ENCODE measurements around the gene ABCB11.

DNA sequence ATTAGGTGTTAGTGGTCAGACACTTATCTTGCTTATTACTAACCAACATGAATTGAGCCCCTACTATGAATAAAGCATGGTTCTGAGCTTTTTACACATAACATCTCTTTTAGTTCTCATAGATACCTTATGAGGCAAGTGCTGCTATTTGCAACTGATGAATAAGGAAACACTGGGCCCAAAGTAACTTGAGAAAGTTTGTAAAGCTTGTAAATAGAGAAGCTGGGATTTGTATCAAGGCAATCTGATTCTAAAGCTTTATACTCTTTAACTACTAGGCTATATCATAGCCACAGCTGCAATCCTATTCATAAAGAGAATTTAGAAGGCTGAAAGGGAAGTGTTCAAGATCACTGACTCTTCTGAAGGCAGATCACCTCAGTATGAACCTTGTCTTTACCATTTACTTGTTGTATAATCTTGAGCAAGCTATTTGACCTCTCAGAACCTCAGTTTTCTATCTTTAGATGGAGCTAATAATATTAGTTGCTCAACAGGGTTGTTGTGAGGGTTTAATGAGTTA lies 60.4 kb downstream of the ABCB11 start:
- TF ChIP-seq, protein P1, sequence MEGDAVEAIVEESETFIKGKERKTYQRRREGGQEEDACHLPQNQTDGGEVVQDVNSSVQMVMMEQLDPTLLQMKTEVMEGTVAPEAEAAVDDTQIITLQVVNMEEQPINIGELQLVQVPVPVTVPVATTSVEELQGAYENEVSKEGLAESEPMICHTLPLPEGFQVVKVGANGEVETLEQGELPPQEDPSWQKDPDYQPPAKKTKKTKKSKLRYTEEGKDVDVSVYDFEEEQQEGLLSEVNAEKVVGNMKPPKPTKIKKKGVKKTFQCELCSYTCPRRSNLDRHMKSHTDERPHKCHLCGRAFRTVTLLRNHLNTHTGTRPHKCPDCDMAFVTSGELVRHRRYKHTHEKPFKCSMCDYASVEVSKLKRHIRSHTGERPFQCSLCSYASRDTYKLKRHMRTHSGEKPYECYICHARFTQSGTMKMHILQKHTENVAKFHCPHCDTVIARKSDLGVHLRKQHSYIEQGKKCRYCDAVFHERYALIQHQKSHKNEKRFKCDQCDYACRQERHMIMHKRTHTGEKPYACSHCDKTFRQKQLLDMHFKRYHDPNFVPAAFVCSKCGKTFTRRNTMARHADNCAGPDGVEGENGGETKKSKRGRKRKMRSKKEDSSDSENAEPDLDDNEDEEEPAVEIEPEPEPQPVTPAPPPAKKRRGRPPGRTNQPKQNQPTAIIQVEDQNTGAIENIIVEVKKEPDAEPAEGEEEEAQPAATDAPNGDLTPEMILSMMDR (IDR thresholded peaks at IDR 0.05): no peak
- TF ChIP-seq POLR2A (IDR thresholded peaks at IDR 0.05): no peak
